SU-DHL-6 (cell line): ENCODE measurements around the gene ACBD4.

Experiments
- H2AFZ ChIP-seq: fragments of 200-600 bp; sonication (generic); 2 replicates; pipeline ENCODE4 v1.6.1; 2014; ENCODE audit warnings: low read depth, mild to moderate bottlenecking, moderate library complexity, mixed read lengths, antibody characterized with exemption, low read length; ENCODE audit not compliant: severe bottlenecking
- H3F3A ChIP-seq: fragments of 200-600 bp; shearing (Covaris generic); 2 replicates; pipeline ENCODE4 v1.6.0; 2016; ENCODE audit warnings: antibody characterized with exemption, mild to moderate bottlenecking; ENCODE audit not compliant: insufficient read depth
- H3K27ac ChIP-seq: fragments of 200-600 bp; sonication (generic); 2 replicates; pipeline ENCODE4 v1.5.1; 2016; ENCODE audit warnings: low read depth, mild to moderate bottlenecking, low read length, moderate library complexity, mixed read lengths
- H3K27me3 ChIP-seq: fragments of 200-600 bp; sonication (generic), shearing (Covaris generic); 2 replicates; pipeline ENCODE4 v1.6.0; 2014; ENCODE audit warnings: mild to moderate bottlenecking, low read length
- H3K36me3 ChIP-seq: fragments of 200-600 bp; sonication (generic); 2 replicates; pipeline ENCODE4 v1.6.1; 2014; ENCODE audit warnings: mild to moderate bottlenecking, low read length, mixed read lengths
- H3K4me2 ChIP-seq: fragments of 300-600, 200-600 bp; shearing (Covaris generic), sonication (generic); 2 replicates; pipeline ENCODE4 v1.6.0; 2014; ENCODE audit warnings: low read length, low read depth, mild to moderate bottlenecking; ENCODE audit not compliant: poor library complexity, severe bottlenecking
- H3K4me3 ChIP-seq: fragments of 200-600 bp; sonication (generic); 2 replicates; pipeline ENCODE4 v1.5.1; 2014; ENCODE audit warnings: antibody characterized with exemption, low read length, mild to moderate bottlenecking, mixed read lengths; ENCODE audit not compliant: insufficient read depth, poor library complexity, severe bottlenecking
- H3K79me2 ChIP-seq: fragments of 200-600 bp; sonication (generic); 2 replicates; pipeline ENCODE4 v1.6.1; 2014; ENCODE audit warnings: mild to moderate bottlenecking, low read length, moderate library complexity; ENCODE audit not compliant: insufficient read depth
- H3K9ac ChIP-seq: fragments of 200-600 bp; sonication (generic); 2 replicates; pipeline ENCODE4 v1.7.0; 2014; ENCODE audit warnings: mild to moderate bottlenecking, low read length
- H3K9me2 ChIP-seq: fragments of 200-600 bp; sonication (generic); replicated peaks from 2 replicates; pipeline ENCODE4 v1.6.1; 2014; ENCODE audit warnings: low read length; ENCODE audit not compliant: insufficient read depth
- H3K9me3 ChIP-seq: fragments of 200-600 bp; sonication (generic); 2 replicates; pipeline ENCODE4 v1.6.1; 2014; ENCODE audit warnings: low read length, mixed read lengths; ENCODE audit not compliant: insufficient read depth
- H4K20me1 ChIP-seq: fragments of 200-600 bp; sonication (generic); 2 replicates; pipeline ENCODE4 v1.6.1; 2014; ENCODE audit warnings: low read depth, mild to moderate bottlenecking, antibody characterized with exemption, low read length, moderate library complexity, mixed read lengths
- EZH2phosphoT487 ChIP-seq: fragments of 200-600 bp; sonication (generic), shearing (Covaris generic); conservative IDR thresholded peaks from 2 replicates; pipeline ENCODE4 v1.6.1; 2018; ENCODE audit warnings: mild to moderate bottlenecking, antibody characterized with exemption, low read length, moderate library complexity, mixed read lengths
- TF ChIP-seq, protein P1 (sequence below): fragments of 200-600 bp; sonication (generic); IDR thresholded peaks from one replicate; pipeline ENCODE4 v1.5.1; 2017; ENCODE audit warnings: antibody characterized with exemption, mild to moderate bottlenecking, low read length, moderate library complexity; ENCODE audit not compliant: insufficient read depth, poor library complexity, severe bottlenecking

Gene ACBD4

DNA sequence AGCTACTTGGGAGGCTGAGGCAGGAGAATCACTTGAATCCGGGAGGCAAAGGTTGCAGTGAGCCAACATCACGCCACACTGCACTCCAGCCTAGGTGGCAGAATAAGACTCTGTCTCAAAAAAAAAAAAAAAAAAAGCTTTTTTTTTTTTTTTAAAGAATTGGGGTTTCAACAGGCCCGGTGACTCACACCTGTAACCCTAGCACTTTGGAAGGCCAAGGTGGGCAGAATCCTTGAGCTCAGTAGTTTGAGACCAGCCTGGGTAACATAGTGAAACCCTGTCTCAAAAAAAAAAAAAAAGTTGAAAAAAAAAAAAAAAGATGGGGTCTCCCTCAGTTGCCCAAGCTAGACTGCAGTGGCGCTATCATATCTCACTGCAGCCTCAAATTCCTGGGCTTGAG is 19.5 kb downstream of the ACBD4 start:
- H3F3A ChIP-seq: peaks cover 28% of the 10 kb centered on the region

DNA sequence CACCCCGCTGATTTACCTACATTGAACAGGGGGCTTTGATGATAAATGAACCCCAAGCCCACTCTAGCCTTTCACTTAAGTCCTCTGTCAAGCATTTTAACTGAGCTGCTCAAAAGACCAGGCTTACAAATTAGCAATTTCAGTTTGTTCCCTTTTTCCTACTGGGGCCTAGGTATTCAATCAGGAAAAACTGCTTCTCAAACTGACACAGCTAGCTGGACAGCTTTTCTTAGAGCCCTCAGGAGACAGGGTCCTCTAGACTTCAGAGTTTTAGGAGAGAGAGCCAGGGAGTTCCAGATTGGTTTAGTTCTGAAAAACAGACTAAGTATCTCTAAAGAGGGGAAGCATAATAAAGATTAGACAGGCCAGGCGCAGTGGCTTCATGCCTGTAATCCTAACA is 20.0 kb downstream of the ACBD4 start:
- Histone ChIP-seq H3K9me2 (no peaks in the 10 kb centered on the region), H3K36me3 (no peaks in the 10 kb centered on the region), H3F3A (peaks cover 30% of the 10 kb centered on the region), H4K20me1 (peaks cover 10% of the 10 kb centered on the region; the same call in 1 of the 2 replicates), H3K27me3 (no peaks in the 10 kb centered on the region), H2AFZ (no peak overlapping the region), H3K79me2 (peaks cover 10% of the 10 kb centered on the region), H3K9me3 (no peaks in the 10 kb centered on the region), H3K27ac (no peak overlapping the region), H3K4me2 (no peak overlapping the region), H3K4me3 (no peak overlapping the region), H3K9ac (no peak overlapping the region)
- TF ChIP-seq, protein P1, sequence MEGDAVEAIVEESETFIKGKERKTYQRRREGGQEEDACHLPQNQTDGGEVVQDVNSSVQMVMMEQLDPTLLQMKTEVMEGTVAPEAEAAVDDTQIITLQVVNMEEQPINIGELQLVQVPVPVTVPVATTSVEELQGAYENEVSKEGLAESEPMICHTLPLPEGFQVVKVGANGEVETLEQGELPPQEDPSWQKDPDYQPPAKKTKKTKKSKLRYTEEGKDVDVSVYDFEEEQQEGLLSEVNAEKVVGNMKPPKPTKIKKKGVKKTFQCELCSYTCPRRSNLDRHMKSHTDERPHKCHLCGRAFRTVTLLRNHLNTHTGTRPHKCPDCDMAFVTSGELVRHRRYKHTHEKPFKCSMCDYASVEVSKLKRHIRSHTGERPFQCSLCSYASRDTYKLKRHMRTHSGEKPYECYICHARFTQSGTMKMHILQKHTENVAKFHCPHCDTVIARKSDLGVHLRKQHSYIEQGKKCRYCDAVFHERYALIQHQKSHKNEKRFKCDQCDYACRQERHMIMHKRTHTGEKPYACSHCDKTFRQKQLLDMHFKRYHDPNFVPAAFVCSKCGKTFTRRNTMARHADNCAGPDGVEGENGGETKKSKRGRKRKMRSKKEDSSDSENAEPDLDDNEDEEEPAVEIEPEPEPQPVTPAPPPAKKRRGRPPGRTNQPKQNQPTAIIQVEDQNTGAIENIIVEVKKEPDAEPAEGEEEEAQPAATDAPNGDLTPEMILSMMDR: no peak
- TF ChIP-seq EZH2phosphoT487: no peak

More for the DNA sequence above, 19.5 kb downstream of the ACBD4 start:
- Histone ChIP-seq H3K9me3 (no peaks in the 10 kb centered on the region), H3K36me3 (no peaks in the 10 kb centered on the region), H3K27ac (no peak overlapping the region), H3K79me2 (peaks cover 5% of the 10 kb centered on the region), H3K27me3 (no peaks in the 10 kb centered on the region), H2AFZ (no peak overlapping the region), H4K20me1 (peaks cover 10% of the 10 kb centered on the region; the same call in 1 of the 2 replicates), H3K4me3 (no peak overlapping the region), H3K9me2 (no peaks in the 10 kb centered on the region), H3K9ac (no peak overlapping the region), H3K4me2 (no peak overlapping the region)
- TF ChIP-seq, protein P1: no peak
- TF ChIP-seq EZH2phosphoT487: no peak

DNA sequence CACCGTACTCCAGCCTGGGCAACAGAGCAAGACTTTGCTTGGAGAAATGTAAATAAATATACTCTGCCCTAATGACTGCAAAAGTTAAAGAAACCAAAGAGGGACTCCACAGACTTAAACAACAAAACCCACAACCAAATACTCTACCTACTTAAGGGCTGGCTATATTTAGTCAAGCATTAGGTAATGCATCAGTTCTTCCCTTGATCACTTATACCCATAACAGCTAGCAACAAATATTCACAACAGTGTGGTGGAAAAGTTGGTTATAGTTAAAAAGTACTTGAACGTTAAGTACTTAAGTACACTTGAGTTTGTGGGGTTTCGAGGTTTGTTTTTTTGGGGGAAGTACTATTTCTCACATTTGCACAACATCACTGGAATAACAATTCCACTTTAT is 20.8 kb downstream of the ACBD4 start:
- no peaks in the 10 kb centered on the region for H3K27me3 ChIP-seq
- no peaks in the 10 kb centered on the region for H3K36me3 ChIP-seq
- no peak overlapping the region for H3K4me2 ChIP-seq
- no peaks in the 10 kb centered on the region for H3K9me3 ChIP-seq
- no peak for TF ChIP-seq EZH2phosphoT487
- TF ChIP-seq, protein P1: no peak
- no peak overlapping the region for H3K9ac ChIP-seq
- H3K79me2 ChIP-seq: peaks cover 16% of the 10 kb centered on the region
- H3K9me2 ChIP-seq: no peaks in the 10 kb centered on the region
- no peak overlapping the region for H3K27ac ChIP-seq
- peaks cover 22% of the 10 kb centered on the region for H3F3A ChIP-seq
- H4K20me1 ChIP-seq: peaks cover 3% of the 10 kb centered on the region; the same call in 1 of the 2 replicates
- no peak overlapping the region for H3K4me3 ChIP-seq
- H2AFZ ChIP-seq: no peak overlapping the region
